Fibroblast of pulmonary artery (primary cell): Measurements from ENCODE around the gene SEC14L5.

Source experiments
- DNase-seq: peaks from one replicate; pipeline ENCODE4 v3.0.0-alpha.2; 2010; ENCODE audit warnings: low read depth
- H3K4me3 ChIP-seq: replicated peaks from 2 replicates; pipeline ENCODE4 v1.5.1; 2011; ENCODE audit warnings: low read depth, mild to moderate bottlenecking, control low read depth, low read length, moderate library complexity
- TF ChIP-seq, protein P1 (sequence below): IDR thresholded peaks from 2 replicates; pipeline ENCODE4 v1.5.1; 2011; ENCODE audit warnings: mild to moderate bottlenecking, control low read depth, low read length, inconsistent platforms; ENCODE audit errors: missing control alignments

Gene SEC14L5

DNA sequence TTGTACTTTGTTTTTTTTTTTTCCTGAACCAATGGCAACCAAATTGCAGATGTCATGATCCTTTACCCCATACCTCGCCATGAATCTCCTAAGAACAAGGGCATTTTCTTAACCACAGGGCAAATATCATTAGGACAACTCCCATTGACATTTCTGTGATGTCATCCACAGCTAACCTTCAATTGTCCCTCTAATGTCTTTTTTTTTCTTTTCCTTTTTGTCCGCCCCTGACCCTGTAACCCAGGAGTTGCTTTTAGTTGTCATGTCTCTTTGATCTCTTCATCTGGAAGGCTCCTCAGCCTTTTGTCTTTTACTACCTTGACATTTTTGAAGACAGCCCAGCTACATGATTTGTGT lies 76.0 kb downstream of the SEC14L5 start:
- TF ChIP-seq, protein P1, sequence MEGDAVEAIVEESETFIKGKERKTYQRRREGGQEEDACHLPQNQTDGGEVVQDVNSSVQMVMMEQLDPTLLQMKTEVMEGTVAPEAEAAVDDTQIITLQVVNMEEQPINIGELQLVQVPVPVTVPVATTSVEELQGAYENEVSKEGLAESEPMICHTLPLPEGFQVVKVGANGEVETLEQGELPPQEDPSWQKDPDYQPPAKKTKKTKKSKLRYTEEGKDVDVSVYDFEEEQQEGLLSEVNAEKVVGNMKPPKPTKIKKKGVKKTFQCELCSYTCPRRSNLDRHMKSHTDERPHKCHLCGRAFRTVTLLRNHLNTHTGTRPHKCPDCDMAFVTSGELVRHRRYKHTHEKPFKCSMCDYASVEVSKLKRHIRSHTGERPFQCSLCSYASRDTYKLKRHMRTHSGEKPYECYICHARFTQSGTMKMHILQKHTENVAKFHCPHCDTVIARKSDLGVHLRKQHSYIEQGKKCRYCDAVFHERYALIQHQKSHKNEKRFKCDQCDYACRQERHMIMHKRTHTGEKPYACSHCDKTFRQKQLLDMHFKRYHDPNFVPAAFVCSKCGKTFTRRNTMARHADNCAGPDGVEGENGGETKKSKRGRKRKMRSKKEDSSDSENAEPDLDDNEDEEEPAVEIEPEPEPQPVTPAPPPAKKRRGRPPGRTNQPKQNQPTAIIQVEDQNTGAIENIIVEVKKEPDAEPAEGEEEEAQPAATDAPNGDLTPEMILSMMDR, result no peak
- no peak for DNase-seq
- peak overlapping the region; percentile 78 for H3K4me3 ChIP-seq

- no peak for DNase-seq
- TF ChIP-seq, protein P1, result no peak
- H3K4me3 ChIP-seq, result no peak overlapping the region
Measured at GRCh38 chr16:5035909-5036227, 77.7 kb downstream of the SEC14L5 start.

DNA sequence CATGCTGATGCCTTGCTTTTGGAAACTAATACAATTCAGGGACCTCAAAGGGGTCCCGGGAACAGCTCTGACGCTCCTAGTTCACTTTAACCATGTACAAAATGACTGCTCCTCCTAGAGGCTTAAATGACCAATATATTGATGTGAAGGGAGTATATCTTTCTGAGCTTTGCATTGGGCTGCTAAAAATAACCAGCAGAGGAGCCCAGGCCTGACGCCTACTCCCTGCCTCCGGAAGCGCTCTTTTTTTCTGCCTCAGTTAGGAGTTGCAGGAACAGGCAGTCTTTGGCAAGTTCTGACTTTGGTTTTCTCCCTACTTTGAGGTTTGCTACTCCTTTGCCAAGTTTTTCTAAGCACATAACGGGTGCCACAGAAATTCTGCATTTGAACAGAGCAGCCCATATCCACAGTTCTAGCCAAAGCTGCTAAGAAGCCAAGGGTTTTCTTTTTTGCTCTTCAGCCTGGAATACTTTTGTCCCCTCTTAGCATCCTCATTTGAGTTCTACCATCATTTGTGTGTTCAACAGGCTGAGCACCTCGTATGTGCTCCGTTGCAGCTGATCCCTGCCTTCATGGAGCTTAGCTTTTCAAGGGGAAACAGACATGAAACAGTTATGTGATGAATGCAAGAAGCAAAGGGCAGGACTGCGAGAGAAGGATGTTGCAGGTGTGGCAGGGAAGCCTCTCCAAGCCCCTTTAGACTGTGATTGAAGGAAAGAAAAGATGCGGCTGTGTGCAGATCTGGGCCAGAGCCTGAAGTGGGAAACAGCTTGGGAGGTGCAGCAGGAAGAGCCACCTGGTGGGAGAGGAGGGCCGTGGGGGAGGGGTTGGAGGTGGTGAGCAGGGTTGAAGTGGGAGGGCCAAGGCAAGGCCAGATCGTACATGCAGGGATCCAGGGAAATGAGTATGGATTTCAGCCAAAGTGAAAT lies 78.4 kb downstream of the SEC14L5 start:
- TF ChIP-seq, protein P1, result no peak
- DNase-seq, result peak; percentile 51
- H3K4me3 ChIP-seq, result no peak overlapping the region

DNA sequence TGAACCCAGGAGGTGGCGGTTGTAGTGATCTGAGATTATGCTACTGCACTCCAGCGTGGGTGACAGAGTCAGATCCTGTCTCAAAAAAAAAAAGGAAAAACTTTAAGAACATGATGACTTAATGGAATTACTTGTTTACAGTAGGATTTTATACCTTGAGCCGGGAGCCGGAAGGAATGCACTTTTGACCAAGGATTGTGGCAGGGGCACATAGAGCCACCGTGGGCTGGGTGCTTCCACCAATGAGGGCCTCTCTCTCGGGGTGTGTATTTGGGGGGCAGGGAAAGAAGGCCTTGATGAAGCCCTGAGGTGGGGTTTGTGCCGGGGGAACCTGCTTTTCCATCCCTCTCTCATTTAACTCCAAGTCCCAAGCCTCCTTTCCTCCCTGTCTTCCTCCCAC lies 82.3 kb downstream of the SEC14L5 start:
- DNase-seq, result no peak
- H3K4me3 ChIP-seq, result no peak overlapping the region
- TF ChIP-seq, protein P1, result no peak

- DNase-seq, result peak; percentile 31
- TF ChIP-seq, protein P1, result no peak
- no peak overlapping the region for H3K4me3 ChIP-seq
Measured at GRCh38 chr16:5041600-5042133, 83.5 kb downstream of the SEC14L5 start.

DNA sequence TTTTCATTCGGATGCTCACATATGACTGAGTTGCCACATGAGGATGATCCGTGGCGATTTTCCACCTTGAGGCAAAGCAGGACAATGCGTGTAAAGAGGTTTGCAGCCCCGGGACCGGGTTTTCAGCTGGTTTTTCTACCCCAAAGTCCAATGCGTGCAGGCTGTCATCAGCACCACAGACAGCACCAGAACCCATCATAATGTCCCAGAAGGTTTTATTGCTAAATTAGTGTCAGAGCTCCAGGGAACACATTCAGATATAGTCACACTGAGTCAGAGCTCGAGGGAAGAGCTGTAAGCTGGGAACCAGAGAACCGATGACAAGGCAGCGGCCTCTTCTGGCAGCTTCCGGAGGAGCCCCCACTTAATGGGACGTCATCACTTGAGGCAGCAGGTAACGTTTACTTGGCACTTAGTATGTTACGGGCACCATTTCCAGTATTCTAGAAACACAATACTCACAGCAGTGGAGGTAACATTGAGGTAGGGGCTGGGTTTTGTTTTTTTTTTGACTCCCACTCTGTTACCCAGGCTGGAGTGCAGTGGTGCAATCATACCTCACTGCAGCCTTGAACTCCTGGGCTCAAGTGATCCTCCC lies 84.5 kb downstream of the SEC14L5 start:
- no peak for DNase-seq
- H3K4me3 ChIP-seq, result no peak overlapping the region
- TF ChIP-seq, protein P1, result no peak
